ENCODE measurements around the gene PLPP2.

Gene PLPP2

DNA sequence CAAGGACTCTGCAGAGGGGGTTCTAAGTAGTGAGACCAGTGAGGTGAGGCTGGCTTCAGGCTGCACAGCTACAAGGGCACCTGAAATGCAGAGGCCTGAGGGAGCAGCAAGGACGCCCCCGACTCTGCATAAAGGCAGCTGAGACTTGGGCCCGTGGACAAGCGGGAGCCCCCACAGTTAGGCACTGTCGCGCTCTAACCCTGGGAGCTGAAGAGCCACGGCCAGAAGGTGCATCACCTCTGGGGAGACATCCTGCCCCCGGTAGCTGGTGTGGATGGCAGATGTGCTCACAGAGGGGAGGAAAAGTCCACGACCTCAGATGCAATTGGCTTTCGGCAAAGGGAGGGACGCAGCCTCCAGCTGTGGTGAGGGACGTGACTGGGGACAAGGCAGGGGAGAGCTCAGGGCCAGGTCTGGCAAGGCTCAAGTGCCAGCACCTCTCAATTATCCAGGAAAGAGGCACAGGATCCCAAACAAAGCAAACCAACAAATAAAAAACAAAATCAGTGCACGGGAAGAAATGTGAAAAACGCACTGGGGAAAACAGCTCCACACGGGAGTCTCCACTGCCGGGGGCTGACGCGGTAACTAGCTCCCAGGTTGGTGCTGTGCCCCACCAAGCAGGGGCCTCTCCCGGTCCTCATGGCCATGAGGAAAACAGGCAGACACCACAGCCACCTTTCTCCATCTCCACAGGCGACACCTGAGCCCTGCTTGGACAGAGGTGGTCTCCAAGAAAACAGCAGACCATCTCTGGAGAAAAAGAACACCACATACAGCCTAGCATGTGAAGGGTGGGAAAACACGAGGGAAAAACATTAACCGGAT lies 23.0 kb upstream of the PLPP2 start:
- DNase-seq: no peak

- DNase-seq: peak; percentile 22
Measured at GRCh38 chr19:313169-313987, 22.2 kb upstream of the PLPP2 start.

GRCh38 chr19:311813-312261 lies 20.6 kb upstream of the PLPP2 start:
- DNase-seq: no peak

DNA sequence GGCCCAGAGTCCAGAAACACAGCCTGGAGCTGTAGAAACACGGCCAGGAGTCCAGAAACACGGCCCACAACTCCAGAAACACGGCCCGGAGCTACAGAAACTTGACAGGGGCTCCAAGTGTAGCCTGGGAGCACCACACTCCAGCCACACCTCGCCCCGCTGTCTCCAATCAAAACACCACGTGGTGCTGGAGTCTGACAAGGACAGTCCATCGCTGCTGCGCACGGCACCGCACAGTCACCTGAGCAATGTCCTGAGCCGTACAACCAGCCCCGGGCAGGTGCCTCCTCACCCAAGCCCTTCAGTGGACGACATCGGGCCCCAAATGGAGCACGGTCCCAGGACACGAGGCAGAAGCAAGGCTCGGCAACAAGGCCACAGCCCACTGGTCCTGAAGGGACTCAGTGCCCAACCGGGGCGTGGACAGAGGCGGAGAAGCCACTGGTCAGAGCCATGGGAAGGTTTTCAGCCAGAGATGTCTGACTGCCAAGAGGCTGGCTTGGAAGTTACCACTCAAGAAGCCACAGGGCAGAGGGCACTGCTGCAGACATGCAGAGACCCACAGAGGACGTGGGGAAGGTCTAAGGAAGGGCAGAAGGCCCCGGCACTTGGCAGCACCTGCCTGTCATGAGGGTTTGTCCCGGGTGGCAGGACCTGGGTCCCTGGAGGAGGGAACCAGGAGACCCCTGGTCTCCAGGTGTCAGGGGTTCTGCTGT lies 19.7 kb upstream of the PLPP2 start:
- peak; percentile 22 for DNase-seq

DNA sequence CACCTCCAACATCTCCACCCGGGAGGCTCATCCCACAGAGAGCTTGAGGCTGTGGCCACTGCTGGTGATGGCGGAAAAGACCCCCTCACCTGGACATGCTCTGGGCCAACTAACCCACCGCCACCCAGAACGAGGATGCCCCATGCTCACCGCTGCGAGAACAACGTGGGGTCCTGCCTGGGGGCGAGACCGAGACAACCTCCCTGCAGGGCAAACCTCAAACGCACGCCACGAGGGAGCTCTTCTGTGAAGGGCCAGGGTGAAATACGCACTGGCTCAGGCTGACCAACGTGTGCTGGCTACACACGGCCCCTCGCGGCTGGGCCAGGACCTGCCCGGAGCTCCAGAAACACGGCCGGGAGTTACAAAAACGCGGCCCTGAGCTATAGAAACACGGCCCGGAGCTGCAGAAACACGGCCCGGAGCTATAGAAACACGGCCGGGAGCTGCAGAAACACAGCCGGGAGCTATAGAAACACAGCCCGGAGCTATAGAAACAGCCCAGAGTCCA lies 19.0 kb upstream of the PLPP2 start:
- peak; percentile 54 for DNase-seq

DNA sequence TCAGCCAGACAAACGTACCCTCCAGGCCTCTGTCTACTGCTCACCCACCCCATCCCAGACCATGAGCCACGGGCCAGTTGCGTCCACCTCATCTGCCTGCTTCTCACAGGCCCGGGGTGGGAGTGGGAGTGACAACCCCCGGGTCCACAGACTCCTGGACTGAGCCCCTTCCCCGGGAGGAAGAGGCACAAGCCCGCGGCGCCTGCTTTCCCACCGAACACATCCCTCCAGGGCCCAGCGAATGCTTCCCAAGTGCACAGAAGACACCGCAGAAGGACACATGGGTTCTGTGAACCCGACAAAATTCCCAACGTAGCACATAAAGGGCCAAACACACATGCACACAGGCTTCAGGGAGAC lies 18.0 kb upstream of the PLPP2 start:
- peak; percentile 13 for DNase-seq

- DNase-seq: peak; percentile 17
Measured at GRCh38 chr19:308471-309205, 17.4 kb upstream of the PLPP2 start.

DNA sequence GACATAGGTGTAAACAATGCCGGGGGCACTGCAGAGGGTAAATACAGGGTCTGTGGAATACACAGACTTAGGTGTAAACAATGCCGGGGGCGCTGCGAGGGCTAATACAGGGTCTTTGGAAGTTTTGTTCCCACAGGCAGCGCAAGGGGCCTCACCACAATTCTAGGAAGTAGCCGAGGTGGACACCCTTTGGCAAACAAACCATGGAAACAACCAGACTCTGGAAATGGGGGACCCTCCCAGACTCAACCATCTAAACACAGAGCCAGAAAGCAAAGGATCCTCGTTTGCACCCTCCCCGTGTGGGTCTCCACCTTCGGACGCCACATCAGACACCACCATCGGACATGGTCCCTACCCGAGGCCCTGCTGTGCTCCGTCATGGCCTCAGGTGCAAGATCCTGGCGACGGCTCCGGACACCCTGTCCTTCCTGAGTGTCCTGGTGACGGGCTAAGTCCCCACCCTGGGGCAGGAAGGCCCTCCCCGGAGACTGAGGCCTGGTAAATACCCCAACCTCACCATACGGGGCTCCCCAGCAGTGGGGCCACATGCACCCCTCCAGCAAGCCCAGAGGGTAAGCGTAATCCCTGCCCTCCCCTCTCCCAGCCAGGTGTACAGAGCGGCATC lies 16.7 kb upstream of the PLPP2 start:
- peak; percentile 14 for DNase-seq

DNA sequence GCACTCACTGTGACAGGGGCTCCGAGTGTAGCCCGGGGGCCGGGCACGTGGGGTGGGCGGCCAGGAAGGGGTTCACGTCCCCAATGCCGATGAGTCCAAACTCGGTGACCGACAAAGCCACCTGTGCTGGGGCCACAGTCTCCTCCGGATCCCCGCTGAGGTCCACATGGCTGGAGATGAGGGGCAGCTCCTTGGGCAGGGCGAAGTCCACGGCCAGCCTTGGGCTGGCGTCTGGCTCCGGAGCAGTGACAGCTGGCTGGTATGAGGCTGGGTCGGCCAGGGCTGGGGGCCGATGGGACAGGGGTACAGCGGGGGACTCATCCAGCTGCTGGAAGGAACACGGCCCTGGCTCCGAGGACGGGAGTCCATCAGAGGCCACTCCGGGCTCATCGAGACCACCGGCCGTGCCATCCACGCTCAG lies 15.9 kb upstream of the PLPP2 start:
- peak; percentile 18 for DNase-seq

DNA sequence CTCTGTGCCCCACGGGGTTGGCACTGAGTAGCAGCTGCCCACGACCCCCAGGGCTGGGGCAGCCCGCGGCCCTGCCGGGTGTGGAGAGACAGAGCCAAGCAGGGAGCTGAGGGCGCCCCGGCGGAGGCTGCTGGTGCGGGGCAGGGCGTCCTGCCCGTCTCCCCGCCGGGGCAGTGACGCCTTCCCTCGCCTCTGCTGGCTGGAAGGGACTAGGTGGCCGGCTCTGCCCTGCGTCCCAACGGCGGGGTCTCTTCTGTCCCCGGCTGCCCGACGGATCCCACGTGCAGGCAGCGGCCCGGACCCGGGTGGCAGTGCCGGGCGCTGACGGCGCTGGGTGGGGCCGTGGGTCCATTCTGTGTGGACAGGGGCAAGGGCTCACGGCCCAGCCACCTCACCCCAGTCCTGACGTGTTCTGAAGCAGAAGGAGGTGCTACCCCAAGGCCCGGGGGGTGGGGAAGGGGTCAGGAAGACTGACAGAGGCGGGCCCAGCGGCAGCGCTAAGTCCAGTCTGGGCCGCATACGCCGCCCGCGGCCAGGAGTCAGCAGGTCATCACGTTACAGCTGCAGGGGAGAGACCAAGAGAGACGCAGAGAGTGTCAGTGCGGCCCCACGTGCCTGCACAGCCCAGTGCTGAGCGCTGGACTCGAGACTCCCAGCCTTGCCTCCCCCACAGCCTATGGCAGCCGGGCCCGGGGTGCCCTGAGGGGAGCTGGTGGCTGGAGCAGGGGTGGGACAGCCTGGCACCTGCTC lies 15.1 kb upstream of the PLPP2 start:
- DNase-seq: peak; percentile 13

- DNase-seq: no peak
Measured at GRCh38 chr19:305240-306150, 14.3 kb upstream of the PLPP2 start.

GRCh38 chr19:296476-297225 lies 5.4 kb upstream of the PLPP2 start:
- no peak for DNase-seq

DNA sequence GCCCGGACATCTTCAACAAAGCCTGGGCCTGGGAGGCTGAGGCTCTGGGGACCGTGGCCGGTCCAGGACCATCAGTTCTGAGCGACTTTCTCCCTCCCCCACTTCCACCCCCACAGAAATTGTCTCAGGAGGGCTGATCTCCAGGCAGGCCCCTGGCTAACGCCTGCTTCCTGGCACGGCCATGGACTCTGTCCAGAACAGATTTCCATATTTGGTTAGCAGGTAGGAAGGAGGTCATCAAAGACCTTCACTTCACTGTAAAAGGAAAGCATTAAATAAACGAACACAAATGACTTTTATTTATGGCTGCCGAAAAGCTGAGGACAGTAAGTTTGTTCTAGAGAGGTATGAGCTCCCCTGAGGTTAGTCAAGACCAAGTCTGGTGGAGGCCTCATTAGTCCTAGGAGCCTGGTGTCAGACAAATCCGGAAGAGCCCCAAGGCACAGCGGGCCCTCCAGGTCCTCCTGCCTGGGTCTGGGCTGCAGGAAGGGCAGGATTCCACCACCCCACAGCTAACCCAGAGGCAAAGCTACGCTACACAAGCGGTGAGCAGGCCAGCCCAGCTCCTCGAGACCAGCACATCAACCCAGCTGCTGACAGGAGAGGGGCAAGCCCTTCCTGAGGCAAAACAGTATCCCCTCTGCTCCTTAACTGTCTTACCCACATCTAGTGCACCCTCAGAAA lies 4.6 kb upstream of the PLPP2 start:
- no peak for DNase-seq

GRCh38 chr19:294946-295686 lies 3.9 kb upstream of the PLPP2 start:
- no peak for DNase-seq

DNA sequence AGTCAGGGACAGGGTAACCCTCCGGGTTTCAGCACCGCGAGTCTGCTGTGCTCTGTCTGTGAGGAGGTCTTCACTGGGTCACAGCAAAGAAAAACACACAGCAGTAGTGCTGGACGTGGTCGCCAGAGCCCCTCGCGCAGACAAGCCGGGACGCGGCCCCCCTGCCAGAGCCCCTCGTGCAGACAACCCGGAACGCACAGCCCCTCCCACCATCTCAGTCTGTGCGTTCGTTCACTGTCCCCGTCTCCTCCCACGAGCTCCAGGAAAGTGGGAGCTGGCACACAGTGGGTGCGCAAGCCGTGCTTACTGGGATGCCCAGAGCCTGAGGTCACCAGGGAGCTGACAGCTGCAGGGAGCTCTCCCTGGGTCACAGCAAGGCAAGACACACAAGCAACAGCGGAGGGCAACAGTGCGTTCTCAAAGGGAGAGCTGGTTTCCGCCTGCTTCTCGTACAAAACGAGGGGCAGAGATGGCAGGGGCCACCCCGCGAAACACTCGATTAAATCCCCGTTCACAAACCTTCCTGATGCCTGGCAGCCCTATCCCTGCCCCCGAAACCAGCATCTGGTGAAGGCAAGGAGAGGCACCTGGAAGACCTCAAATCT lies 3.2 kb upstream of the PLPP2 start:
- no peak for DNase-seq

DNA sequence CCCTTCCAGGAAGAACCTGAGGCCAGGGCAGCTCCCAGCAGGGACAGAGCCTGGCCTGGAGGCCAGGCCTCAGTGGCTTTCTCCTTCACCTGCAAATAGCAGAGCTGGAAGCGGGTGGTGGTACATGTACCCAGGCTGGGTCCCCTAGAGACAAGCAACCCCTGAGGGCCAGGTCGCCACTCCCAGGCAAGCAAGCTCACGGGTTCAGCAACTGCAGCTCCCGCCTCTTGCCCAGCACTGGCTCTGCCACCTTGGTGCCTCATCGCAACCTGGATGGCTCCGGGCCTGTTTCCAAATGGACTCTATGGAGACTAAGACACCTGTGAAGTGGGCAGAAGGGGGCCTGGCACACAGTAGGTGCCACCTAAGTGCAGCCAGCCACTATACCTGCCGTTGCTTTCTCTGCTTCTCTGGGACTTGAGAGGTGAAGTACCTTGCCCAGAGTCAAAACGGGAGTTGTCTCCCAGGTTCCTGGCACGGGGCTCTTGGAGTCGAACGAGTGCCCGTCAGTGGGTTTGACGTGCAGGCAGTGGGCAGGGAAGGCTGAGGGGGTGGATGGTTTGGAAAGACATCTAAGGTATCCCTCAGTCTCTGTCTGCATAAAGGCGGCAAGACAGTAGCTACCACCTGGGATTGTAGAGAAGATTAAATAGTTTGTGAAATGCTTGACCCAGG lies 2.4 kb upstream of the PLPP2 start:
- DNase-seq: no peak

GRCh38 chr19:292951-293350 lies 1.7 kb upstream of the PLPP2 start:
- DNase-seq: no peak
